RWPE1 (cell line): ENCODE measurements around the gene CTIF.

Source experiments
- CTCF ChIA-PET: fragments of 350-600 bp; sonication (Branson Sonifier 250); formaldehyde crosslinking; extraction: SDS; loops from one replicate; lab custom pipeline; 2021; lab: Yijun Ruan, JAX
- POLR2A ChIA-PET: fragments of 400-600 bp; formaldehyde crosslinking; extraction: SDS; loops from one replicate; lab custom pipeline; 2020; ENCODE audit warnings: antibody characterized with exemption; ENCODE audit not compliant: low non-redundant PET; lab: Yijun Ruan, JAX
- DNase-seq: peaks from one replicate; pipeline ENCODE4 v3.0.0; 2012; ENCODE audit warnings: low spot score
- H3K27ac ChIP-seq: fragments of 450-650 bp; 2 replicates; pipeline ENCODE4 v1.5.1; 2017
- CTCF ChIP-seq: fragments of 450-650 bp; conservative IDR thresholded peaks from 2 replicates; pipeline ENCODE4 v1.5.1; 2017; ENCODE audit warnings: low read depth, mild to moderate bottlenecking

Gene CTIF

GRCh38 chr18:48554610-48555400 lies 16.0 kb downstream of the CTIF start:
- CTCF ChIA-PET: interaction anchor here (0.6 to 0.8 kb wide), 3 partner anchors 29 to 90 kb away, joined by 3 to 4 read pairs (median 3); no protein-coding TSS in a partner anchor
- POLR2A ChIA-PET: no interaction called here
- no peak for TF ChIP-seq CTCF
- DNase-seq: no peak
- peak overlapping the region; percentile 71 for H3K27ac ChIP-seq

DNA sequence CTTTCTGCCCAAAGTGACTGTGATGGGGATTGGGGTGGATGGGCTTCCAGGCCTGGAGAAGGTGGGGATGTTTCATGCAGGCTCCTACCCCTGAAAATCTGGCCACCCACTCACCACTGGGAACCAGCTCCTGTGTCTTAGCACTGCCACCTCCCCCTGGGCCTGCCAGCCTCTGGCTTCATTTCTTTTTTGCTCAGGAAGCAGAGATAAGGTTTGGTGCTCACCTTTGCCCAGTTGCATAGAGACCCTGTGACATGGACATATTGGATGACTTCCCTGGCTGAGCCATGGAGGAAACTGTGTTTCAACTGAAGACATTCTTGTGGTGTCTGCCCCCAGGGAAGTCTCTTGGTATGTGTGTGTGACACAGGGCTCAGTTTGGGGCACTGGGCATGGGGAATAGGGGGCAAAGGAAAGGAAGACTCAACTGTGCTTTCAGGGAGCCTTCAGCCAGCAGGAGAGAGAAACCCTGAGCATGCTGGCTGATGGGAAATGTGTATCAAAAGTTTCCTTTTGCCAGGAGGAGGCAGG lies 16.7 kb downstream of the CTIF start:
- TF ChIP-seq CTCF: no peak
- no peak for DNase-seq
- CTCF ChIA-PET: interaction anchor here (0.6 to 0.8 kb wide), 2 partner anchors 29 to 80 kb away, joined by 3 to 4 read pairs; no protein-coding TSS in a partner anchor
- POLR2A ChIA-PET: no interaction called here
- no peak overlapping the region for H3K27ac ChIP-seq

- ChIA-PET POLR2A (no interaction called here), CTCF (no interaction called here)
- no peak for TF ChIP-seq CTCF
- H3K27ac ChIP-seq: no peak overlapping the region
- DNase-seq: no peak
Measured at GRCh38 chr18:48557640-48558174, 18.9 kb downstream of the CTIF start.

DNA sequence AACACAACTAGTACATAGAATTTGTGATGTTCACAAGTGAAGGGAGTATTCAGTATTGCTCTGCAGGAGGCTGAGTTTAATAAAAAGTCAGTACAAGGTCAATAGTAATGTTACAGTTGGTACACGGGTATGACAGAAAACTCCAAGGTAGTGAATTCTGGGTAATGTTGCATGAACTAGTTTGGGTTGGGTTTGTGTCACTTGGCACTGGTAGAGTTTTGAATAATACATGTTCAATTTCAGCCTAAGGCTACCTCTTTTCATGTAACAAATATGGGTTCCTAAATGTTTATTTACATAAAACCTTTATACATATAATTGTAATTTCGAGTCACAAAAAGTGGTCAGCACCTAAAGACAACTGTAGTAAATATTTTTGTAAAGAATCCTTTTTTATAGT lies 19.4 kb downstream of the CTIF start:
- H3K27ac ChIP-seq: no peak overlapping the region
- ChIA-PET CTCF (no interaction called here), POLR2A (no interaction called here)
- DNase-seq: no peak
- TF ChIP-seq CTCF: no peak

DNA sequence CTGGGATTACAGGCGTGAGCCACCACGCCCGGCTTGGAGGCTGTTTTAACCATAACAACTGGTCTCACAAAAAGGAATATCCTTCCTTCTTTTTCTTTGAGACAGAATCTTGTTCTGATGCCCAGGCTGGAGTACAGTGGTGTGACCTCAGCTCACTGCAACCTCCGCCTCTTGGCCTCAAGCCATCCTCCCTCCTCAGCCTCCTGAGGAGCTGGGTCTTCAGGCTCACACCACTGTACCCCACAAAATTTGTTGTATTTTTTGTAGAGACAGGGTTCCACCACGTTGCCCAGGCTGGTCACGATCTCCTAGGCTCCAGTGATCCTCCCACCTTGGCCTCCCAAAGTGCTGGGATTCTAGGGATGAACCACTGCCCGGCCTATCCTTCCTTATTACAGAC lies 21.7 kb downstream of the CTIF start:
- TF ChIP-seq CTCF: no peak
- DNase-seq: no peak
- CTCF ChIA-PET: no interaction called here
- H3K27ac ChIP-seq: peak overlapping the region; percentile 10
- POLR2A ChIA-PET: no interaction called here

DNA sequence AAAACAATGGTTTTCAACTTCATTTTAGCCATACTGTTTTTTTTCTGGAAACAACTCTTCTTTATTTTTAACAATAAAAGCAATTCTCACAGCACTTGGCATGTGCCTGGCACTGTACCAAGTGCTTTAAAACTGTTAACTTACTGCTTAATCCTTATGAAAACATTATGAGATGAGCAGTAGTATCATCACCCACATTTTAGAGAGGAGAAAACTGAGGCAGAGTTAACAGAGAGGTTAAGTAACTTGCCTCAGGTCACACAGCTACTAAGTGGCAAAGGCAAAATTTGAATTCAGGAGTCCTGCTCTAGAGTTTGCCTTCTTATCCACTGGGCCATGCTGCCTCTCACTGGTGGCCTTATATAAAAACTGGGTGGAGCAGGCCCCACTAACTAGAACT lies 23.2 kb downstream of the CTIF start:
- POLR2A ChIA-PET: no interaction called here
- no peak for DNase-seq
- peak overlapping the region; percentile 52 for H3K27ac ChIP-seq
- CTCF ChIA-PET: no interaction called here
- no peak for TF ChIP-seq CTCF
